ENCODE measurements around the gene TP53I13. TPM values are rescaled to one million over a fixed set of nuclear protein-coding genes. Genes with fewer than 3 reads are reported as not detected.

Gene TP53I13
- total RNA-seq, 1 donor from 2014 or later: 68.4 TPM

DNA sequence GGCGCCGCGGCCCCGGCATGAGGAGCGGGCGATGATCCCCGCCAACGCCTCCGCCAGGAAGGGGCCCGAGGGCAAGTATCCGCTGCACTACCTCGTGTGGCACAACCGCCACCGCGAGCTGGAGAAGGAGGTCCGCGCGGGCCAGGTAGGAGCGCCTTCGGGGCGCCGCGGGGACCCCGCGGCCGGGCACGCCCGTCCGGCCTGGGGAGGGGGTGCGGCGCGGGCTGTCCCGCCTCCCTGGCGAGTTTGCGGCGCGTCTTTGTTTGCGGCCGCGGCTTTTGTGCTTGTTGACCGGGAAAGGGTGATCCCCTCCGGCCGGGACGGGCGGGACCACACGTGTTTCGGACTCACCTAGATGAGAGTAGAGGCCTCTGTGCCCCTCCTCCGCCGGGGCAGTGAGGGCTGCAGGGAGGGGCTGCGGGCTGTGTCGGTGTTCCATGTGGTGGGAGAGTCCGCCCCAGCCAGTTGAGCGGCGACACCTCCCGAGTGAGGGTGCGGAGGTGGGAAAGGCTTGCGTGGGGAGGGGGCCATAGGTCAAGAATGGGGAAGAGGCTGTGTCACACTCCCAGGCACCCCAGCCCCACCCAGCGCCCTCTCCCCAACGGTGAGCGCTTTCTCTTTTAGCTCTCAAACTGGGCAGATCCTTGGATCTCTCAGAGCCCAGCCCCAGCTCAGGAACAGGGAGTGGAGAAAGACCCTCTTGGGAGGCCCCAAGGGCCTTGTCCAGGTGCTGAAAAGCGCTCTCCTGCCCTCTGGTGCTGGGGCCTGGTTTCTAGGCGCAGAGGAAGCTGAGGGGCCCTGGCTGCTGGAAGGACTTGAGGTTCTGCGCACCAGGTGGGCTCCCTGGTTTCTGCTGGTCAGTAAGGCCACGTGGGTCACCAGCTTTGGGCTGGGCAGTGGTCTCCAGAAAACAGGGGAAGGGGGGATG is 25.4 kb downstream of the TP53I13 start:
- Histone ChIP-seq H3K27me3 (ENCODE audit: control insufficient read depth, insufficient read depth, low read length) (no peaks in the 10 kb centered on the region), H3K4me3 (ENCODE audit: low read depth, low read length) (peak overlapping the region; percentile 39), H3K36me3 (ENCODE audit: control insufficient read depth, insufficient read depth, low read length) (no peaks in the 10 kb centered on the region)
- DNase-seq (ENCODE audit: low read depth): no peak
- peak; percentile 40 for TF ChIP-seq CTCF (IDR thresholded peaks at IDR 0.05; ENCODE audit: insufficient read depth, low read length, poor library complexity, severe bottlenecking)

DNA sequence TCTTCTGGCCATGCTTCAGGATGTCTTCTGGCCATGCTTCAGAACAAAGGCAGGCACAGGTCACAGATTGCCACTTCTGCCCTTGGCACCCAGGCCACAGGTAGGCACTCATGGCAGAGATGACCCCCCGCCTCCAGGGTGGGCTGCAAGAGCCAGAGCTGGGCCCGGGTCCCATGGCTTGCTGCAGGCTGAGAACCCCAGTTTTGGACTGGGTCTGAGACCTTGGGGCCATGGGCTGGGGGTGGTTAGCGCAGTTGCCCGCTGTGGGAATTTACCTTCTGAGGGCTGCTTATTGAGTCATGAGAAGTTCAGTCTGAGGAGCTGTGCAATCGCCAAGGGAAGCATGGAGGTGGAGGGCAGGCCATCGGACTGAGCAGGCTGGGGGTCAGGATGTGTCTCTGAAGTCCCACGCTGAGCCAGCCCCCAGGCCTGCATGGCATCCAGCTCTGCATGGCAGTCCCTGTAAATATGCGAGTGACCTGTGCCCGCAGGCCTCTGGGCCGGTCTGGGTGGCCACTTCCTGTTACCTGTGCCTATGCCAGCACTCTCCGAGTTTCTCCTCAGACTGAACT is 26.1 kb downstream of the TP53I13 start:
- Histone ChIP-seq H3K27me3 (ENCODE audit: control insufficient read depth, insufficient read depth, low read length) (no peaks in the 10 kb centered on the region), H3K36me3 (ENCODE audit: control insufficient read depth, insufficient read depth, low read length) (no peaks in the 10 kb centered on the region), H3K4me3 (ENCODE audit: low read depth, low read length) (no peak overlapping the region)
- no peak for DNase-seq (ENCODE audit: low read depth)
- no peak for TF ChIP-seq CTCF (IDR thresholded peaks at IDR 0.05; ENCODE audit: insufficient read depth, low read length, poor library complexity, severe bottlenecking)

DNA sequence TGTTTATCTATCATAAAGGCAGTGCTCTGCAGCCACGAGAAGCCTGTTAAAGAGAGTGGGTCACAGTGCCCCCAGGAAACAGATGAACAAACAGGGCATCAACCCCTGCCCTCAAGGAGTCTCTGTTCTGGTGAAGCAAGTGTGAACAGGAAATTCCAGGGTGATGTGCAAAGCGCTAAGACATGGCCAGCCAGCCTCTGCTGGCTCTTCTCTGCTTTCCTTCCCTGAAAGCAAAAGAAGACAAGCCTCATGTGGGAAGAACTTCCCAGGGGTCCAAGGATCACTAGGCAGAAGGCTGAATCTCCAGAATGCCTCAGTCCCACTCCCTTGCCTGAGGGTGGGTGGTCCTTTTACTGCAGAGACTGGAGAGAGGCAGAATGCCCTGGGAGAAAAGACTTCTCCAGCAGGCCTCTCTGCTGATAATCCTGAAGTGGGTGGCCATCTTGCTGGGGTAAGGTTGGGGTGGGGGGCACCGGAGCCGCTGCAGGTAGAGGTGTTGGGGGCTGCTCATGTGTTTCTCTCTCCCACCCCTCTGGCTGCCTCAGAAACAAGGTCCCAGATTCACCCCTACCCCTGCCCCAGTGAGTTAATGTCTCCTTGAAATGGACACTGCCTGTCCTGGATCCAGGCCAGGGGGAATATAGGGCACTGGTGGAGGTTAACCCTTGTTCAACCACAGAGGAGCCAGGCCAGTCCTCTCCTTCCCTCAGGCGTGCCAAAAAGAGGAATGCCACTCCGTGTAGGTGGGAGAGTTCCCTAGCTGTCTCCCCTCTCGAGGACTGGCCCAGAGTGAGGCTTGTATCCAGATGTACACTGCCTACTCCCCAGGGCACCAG is 26.8 kb downstream of the TP53I13 start:
- Histone ChIP-seq H3K36me3 (ENCODE audit: control insufficient read depth, insufficient read depth, low read length) (no peaks in the 10 kb centered on the region), H3K27me3 (ENCODE audit: control insufficient read depth, insufficient read depth, low read length) (no peaks in the 10 kb centered on the region), H3K4me3 (ENCODE audit: low read depth, low read length) (no peak overlapping the region)
- no peak for TF ChIP-seq CTCF (IDR thresholded peaks at IDR 0.05; ENCODE audit: insufficient read depth, low read length, poor library complexity, severe bottlenecking)
- no peak for DNase-seq (ENCODE audit: low read depth)

DNA sequence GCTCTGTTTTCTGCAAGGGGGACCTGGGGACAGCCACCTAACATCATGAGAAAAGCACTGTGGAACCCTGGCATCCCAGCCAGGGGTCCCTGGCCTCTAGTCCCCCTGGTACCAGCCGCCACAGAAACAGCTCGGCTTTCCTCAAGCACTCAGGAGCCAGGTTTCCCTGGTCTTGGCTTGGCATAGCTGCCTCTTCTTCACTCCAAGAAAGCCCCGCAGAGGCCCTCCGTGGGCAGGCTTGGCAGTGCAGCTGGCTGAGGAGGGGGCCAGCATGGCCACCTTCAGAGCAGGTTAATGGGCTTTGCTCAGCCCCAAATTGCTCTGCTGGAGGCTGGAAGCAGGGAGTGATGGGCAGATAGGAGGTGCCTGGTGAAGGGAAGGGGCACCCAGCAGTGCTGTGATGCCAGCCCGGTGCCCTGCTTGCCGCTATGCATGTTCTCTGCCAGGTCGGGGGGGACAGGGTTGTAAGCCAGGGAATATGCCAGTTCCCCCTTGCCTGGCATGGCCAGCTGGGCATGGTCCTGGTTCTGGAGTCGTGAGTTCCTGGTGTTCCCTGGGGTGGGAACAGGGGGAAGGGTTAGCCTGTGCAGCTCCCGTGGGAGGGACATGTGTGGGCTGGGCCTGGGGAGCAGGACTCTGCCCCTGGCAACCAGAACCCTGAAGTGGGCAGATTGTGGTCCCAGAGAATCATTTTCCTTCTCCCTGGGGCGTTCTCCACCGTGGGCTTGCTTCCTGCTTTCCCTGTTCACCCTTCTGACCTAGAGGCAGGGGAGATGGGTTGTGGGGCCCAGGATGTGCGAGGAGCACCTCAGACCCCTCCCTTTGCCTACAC is 27.7 kb downstream of the TP53I13 start:
- H3K4me3 ChIP-seq (ENCODE audit: low read depth, low read length): no peak overlapping the region
- DNase-seq (ENCODE audit: low read depth): no peak
- H3K27me3 ChIP-seq (ENCODE audit: control insufficient read depth, insufficient read depth, low read length): no peaks in the 10 kb centered on the region
- TF ChIP-seq CTCF (IDR thresholded peaks at IDR 0.05; ENCODE audit: insufficient read depth, low read length, poor library complexity, severe bottlenecking): no peak
- H3K36me3 ChIP-seq (ENCODE audit: control insufficient read depth, insufficient read depth, low read length): no peaks in the 10 kb centered on the region

DNA sequence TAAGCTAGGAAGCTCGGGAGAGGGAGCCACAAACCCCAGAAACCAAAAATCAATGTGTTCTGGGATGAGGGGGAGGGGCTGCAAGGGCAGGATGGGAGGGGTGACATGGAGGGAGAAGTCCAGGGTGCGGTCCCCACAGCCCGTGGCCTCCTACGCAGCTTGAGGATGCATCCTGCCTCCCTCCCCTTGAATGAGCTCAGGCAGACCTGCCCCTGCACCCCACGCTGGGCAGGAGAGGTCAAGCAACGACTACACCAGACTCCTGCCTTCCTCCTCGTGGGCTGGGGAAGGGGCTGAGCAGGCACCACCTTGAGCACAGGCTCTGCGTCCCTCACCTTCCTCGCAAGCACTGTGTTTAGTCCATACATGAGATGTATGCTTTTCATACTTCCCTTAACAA is 28.3 kb downstream of the TP53I13 start:
- DNase-seq (ENCODE audit: low read depth): no peak
- Histone ChIP-seq H3K27me3 (ENCODE audit: control insufficient read depth, insufficient read depth, low read length) (no peaks in the 10 kb centered on the region), H3K36me3 (ENCODE audit: control insufficient read depth, insufficient read depth, low read length) (no peaks in the 10 kb centered on the region), H3K4me3 (ENCODE audit: low read depth, low read length) (no peak overlapping the region)
- no peak for TF ChIP-seq CTCF (IDR thresholded peaks at IDR 0.05; ENCODE audit: insufficient read depth, low read length, poor library complexity, severe bottlenecking)
